OCI-LY7 (cell line): ENCODE results near the gene CDKN2B-AS1.

Experiments used
- EZH2phosphoT487 ChIP-seq: fragments of 200-600 bp; sonication (generic); IDR thresholded peaks from 2 replicates; pipeline ENCODE4 v1.6.1; 2018; ENCODE audit warnings: low read depth, borderline replicate concordance, mild to moderate bottlenecking, mixed run types, antibody characterized with exemption, low read length, moderate library complexity, mixed read lengths
- TF ChIP-seq, protein P1 (sequence below): fragments of 200-600 bp; sonication (generic); conservative IDR thresholded peaks from 2 replicates; pipeline ENCODE4 v1.5.1; 2014; ENCODE audit warnings: mild to moderate bottlenecking, antibody characterized with exemption, low read length, moderate library complexity, mixed read lengths

DNA sequence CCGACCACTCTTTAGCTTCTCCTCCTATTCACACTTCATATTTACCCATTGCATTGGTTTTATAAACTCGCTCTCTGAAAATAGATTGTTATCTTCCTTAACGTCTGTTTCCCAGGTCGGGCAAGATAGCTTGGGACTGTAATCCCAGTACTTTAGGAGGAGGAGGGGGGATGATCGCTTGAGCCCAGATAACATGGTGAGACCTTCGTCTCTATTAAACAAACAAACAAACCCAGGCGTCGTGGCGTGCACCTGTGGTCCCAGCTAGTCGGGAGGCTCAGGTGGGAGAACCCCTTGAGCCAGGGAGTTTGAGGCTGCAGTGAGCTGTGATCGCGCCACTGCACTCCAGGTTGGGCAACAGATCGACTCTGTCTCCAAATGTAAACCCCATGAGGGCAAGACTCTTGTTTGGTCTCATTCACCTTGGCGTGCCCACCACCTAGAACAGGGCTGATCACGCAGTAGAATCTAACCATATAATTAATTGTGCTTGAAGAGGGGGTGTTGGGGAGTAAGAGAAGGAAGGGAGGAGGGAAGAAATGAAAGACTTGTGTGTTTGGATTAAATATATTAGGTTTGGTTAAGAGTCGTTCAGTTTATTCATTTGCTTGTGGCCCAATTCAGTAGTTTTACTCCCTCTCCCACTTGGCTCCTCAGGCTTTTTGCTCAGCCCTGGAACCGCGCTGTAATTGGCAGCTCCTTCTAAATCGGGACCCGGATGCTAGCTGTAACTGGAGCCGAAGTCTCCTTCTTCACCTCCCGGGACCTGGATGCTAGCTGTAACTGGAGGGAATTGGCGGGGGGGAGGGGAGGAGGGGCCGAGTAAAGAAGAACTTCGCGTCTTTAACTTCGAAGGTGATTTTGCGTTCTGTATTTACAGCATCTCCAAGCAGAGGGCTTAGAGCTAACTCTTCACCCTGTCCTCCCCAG lies 25.3 kb upstream of the CDKN2B-AS1 start:
- TF ChIP-seq, protein P1, sequence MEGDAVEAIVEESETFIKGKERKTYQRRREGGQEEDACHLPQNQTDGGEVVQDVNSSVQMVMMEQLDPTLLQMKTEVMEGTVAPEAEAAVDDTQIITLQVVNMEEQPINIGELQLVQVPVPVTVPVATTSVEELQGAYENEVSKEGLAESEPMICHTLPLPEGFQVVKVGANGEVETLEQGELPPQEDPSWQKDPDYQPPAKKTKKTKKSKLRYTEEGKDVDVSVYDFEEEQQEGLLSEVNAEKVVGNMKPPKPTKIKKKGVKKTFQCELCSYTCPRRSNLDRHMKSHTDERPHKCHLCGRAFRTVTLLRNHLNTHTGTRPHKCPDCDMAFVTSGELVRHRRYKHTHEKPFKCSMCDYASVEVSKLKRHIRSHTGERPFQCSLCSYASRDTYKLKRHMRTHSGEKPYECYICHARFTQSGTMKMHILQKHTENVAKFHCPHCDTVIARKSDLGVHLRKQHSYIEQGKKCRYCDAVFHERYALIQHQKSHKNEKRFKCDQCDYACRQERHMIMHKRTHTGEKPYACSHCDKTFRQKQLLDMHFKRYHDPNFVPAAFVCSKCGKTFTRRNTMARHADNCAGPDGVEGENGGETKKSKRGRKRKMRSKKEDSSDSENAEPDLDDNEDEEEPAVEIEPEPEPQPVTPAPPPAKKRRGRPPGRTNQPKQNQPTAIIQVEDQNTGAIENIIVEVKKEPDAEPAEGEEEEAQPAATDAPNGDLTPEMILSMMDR = no peak
- TF ChIP-seq EZH2phosphoT487 = no peak
